HG03095 (cell line): ENCODE results near the gene TAF5L.
A peak's percentile ranks its signal among the peaks of the same experiment; 100 is the strongest.
"Not testable (repeated sequence)": the region's sequence is repeated elsewhere in the genome, so short reads cannot be mapped to it uniquely, and the experiment has no call there.

Experiments
- ATAC-seq: cut with Tn5 transposase; IDR thresholded peaks from one replicate; pipeline ENCODE4 v1.9.1; 2021; ENCODE audit warnings: moderate library complexity; ENCODE audit not compliant: unreplicated experiment

TAF5L gene

DNA sequence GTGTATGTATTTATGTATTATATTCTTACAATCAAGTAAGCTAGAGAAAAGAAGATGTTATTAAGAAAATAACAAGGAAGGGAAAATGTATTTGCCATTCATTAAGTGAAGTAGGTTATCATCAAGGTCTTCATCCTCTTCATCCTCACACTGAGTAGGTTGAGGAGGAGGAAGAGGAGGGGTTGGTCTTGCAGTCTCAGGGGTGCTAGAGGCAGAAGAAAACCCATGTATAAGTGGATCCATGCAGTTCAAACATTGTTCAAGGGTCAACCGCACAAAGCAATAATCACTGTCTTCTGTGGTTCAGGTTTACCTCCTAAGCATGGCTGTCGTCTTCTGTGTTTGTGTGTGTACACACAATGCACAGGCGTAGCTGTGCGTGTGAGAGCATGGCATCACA lies 17.0 kb upstream of the TAF5L start:
- no peak for ATAC-seq

DNA sequence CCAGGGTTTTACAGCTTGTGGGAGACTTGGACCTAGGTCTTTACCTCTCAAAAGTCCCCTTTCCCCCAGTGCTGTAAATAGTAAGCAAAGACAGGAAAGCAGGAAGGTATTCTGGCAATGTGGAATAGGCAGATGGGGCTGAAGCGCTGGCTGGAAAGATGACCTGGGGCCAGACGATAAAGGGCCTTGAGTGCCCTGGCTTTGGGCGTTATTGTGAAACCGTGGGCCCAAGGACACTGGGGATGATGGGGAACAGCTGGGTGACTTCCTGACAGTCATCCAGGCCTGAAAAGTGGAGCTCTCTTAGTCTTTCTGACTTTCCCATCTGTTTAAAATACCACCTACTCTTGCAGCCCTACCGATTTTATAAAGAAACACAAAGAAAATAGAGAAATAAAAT lies 16.5 kb upstream of the TAF5L start:
- no peak for ATAC-seq

DNA sequence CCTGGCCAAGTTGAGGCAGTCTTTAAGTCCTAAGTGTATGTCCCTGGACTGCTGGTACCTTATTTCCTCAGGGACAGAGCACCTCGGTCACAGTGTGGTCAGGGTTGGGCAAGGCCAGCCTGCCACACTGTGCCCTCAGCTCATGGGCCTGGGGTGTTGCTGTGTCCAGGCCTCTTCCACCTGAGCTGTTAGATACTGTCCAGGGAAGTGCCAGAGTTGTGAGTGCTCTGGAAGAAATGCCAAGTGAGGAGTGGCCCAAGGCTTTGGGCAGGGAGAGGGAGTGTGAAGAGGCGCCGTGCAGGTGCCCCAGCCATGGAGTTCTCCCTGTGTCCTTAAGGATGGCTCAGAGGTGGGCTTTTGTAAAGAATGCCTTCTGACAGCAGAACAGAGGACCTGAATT lies 15.4 kb upstream of the TAF5L start:
- ATAC-seq, result no peak

DNA sequence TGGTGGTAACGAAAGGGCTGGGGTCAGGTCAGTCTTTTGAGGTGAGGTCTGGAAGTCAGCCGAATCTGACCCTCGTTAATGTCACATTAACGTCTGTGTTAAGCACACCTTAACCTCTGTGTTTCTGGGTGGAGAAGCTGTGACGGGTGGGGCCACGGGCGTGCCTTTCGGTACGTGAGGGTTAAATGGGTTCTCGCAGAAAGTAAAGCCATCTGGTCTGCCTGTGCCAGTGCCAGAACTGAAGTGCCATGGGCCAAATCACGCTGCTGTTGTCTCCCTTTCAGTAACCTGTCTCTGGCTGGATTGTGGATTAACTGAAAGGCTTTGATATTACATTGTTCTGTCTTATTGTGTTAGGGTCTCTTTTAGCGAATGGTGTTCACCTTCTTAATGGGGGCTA lies 14.5 kb upstream of the TAF5L start:
- ATAC-seq, result no peak

DNA sequence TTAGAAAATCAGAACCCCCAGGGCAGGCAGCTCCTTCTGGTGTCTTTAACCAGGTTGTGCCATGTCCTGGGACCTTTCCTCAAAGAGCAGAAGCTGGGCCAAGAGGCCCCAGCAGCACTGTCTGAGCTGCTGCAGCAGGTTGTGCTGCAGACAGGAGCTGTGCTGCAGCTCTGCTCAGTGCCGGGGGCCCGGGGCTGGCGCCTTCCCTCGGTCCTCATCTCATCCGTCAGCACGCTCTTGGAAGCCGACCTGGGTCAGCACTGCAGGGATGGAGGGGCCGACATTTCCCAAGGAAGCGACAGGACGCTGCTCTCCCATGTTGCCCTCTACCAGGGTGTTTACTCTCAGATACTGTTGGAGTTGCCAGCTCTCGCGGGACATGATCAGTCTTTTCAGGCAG lies 11.8 kb upstream of the TAF5L start:
- no peak for ATAC-seq

DNA sequence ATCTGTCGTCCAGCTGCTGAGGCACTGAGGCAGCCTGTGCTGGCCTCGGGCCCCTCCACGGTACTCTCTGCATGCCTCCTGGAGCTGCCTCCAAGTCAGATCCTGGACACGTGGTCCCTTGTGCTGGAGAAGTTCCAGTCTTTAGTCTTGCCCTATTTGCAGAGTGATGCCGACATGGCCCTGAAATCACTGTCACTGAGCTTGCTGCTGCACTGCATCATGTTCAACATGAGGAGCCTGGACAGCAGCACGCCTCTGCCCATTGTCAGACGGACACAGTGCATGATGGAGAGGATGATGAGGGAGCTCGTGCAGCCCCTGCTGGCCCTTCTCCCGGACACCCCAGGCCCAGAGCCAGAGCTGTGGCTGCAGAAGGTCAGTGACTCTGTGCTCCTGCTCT lies 10.1 kb upstream of the TAF5L start:
- no peak for ATAC-seq

DNA sequence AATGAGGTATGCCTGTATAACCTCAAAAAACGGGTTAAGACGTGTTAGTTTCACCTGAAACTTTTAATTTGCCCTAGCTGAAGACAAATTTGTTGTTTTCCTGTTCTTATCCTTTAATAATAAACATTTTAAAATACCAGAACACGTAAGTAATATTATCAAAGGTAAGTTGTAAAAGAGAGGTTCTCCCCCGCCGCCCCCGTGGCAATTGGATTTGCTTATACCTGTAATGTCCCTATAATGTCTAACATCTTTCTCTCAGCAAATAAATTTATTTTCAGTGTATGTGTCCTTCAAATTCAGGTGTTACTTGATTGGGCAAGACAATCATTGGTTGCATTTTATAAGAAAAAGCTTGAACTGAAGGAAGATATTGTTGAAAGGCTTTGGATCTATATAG lies 6.0 kb upstream of the TAF5L start:
- no peak for ATAC-seq

DNA sequence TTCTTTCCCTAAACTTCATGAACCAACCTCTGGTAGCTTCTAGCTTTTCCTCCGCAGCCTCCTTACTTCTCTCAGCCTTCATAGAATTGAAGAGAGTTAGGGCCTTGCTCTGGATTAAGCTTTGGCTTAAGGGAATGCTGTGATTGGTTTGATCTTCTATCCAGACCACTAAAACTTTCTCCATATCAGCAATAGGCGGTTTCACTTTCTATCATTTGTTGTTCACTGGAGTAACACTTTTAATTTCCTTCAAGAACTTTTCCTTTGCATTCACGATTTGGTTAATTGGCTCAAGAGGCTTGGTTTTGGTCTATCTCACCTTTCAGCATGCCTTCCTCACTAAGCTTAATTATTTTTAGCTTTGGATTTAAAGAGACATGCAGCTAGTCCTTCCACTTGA lies 5.2 kb upstream of the TAF5L start:
- ATAC-seq, result no peak

DNA sequence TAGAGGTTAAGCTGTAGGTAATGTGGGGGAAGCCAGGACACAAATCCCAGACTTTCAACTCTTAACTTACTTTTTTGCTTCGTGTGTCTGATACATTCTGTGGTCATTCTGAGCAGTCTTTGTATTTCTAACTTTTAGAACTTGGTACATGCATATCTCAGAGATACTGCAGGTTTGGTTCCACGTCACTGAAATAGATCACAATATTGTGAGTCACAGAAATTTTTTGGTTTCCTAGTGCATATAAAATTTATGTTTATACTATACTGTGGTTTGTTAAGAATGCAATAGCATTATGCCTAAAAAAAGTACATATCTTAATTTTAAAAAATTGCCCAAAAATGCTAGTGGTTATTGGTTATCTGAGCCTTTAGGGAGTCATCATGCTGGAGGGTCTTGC lies 3.3 kb upstream of the TAF5L start:
- no peak for ATAC-seq

DNA sequence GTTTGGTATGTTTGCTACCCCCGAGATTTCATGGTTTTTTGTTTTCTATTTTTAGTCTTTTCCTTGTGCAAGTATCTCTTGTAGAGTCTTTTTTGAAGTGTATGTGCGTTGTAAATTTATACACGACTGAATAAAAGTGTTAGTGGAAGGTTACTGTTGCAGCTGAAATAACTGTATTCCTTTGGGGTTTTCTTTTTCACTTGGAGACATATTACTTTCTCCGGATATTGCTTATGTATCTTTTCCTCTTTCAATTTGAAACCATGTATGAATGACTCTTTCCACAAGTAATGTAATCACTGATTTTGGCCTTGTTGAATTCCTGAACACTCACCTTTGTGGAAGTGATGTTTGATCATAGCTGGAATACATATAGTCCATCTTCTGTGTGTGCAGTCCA lies 1.1 kb upstream of the TAF5L start:
- no peak for ATAC-seq

DNA sequence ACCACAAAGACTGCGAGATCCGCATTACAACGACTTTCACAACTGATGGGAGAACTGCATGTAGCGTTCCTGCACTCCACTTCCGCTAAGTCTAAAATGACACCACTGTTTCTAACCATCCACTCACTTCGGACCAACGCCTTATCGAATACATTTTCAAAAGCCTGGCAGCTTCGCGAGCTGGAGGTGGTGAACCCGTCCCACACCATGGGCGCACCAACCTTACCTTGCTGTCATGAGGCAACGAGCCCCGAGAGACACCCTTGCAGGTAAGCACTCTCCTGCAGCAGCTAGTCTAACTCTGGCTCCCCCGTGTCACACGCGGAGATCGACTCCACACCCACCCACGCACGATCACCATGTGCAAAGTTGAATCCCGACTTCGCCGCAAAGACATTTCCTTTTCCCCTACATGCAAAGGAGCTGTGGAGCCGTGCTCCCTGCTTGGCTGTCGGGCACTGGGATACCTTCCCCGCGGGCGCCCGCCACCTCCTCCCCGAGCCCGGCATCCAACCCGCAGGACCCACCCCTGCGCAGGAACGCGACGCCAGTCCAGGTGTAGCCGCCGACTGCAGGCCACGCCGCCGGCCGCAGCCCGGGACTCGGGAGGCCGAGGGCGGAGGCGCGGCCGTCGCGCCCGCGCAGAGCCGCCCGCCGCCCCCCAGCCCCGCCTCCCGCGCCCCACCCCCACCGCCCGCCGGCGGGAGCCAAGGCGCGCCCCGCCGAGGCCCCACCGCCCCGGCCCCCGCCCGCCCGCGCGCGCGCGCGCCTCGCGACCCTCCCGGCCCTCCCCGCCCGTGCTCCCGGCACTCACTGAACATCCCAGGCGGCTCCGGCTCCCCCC lies 629 bp downstream of the TAF5L start:
- ATAC-seq, result peak; percentile 36

DNA sequence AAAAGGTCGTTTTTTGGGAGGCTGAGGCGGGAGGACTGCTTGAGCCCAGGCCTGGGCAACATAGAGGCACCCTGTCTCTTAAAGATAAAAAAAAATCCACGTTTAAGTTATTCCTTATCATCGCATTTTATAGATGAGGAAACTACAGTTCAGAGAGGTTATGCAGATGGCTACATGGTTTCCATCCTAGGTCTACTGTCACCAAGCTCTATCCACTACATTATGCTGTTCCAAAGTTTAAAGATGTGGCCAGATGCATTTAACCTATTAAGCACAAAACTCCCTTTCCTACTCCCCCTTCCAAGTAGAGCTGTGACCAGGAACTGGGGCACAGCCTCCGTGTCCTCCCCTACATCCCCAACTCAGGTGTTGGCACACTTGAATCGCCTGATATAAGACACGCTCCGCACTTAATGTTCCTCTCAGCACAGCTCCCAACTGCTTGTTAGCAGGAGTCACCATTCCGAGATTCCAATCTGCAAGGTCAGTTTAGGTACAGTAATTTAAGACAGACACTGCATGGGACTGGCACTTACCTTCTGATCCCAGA lies 1.3 kb downstream of the TAF5L start:
- ATAC-seq, result no peak

DNA sequence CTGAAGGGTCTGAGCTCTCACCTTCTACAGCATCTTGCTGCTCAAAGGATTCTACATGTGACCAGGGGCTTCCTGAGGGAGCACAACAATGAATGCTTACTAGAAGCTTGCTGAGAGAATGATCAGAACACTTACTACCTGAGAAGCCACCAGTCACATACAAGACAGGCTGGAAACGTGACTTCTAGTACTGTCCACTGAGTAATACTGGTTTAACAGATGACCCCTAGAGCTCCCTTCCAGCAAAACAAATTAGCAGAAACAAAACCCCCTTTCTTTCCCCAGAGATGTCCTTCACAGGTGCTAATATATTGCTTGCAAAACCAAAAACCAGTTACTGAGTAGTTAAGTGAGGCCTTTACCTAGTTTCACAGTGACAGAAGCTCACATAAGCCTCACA lies 2.1 kb downstream of the TAF5L start:
- no peak for ATAC-seq

DNA sequence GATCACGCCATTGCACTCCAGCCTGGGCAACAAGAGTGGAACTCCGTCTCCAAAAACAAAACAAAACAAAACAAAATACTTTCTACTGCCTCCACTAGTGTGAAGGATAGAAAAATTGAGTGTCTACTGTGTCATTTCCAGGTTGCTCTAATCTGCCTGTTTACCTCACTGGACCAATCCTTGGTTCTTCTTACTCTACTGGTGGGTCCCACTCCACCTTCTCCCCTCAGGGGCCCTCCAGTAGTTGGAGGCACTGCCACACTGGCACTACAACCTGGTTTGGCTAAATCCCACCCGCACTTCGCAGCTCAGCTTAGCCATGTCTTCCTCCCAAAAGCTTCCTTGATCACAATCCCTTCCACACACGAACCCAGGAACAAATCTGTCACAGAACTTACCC lies 2.7 kb downstream of the TAF5L start:
- ATAC-seq, result no peak

DNA sequence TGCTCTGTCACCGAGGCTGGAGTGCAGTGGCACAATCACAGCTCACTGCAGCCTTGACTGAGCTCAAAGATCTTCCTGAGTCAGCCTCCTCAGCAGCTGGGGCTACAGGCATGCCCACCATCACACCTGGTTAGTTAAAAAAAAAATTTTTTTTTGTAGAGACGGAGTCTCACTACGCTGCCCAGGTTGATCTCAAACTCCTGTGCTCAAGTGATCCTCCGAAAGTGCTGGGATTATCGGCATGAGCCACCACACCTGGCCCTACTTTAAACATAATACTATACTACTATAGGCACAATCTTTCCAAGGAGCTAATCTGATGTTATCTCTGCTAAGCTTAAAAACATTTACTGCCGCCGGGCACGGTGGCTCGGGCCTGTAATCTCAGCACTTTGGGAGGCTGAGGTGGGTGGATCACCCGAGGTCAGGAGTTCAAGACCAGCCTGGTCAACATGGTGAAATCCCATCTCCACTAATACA lies 3.2 kb downstream of the TAF5L start:
- not testable (repeated sequence) for ATAC-seq

DNA sequence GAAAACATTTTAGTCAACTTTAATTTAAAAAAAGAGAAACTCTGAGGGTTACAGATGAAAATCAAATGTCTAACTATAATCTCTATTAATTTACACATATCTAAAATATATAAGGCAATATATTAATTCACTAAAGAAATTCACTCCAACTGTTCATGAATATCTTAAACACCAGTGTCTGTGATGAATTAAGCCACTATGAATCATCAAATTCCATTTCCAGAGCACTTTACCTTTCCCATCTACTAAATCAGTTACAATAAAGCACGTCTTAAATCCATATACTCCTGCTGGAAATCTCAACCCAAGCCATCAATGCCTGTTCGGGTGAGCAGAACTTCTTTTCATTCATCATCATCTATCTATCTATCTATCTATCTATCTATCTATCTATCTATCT lies 4.3 kb downstream of the TAF5L start:
- ATAC-seq, result no peak

DNA sequence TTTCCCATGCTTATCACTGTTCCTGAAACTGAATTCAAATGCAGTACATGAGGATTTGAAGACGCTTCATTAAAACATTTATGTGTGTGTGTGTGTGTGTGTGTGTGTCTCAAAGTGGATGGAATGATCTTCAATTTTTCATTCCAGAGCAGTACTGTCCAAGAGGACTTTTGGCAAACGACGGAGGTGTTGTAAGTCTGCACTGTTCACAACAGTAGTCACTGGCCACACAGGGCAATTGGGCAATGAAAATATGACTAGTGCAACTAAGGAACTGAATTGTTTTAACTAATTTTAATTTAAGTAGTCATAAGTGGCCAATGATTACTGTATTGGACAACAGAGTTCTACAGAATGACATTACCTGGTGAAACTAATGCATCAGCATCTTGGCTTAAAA lies 5.0 kb downstream of the TAF5L start:
- no peak for ATAC-seq

DNA sequence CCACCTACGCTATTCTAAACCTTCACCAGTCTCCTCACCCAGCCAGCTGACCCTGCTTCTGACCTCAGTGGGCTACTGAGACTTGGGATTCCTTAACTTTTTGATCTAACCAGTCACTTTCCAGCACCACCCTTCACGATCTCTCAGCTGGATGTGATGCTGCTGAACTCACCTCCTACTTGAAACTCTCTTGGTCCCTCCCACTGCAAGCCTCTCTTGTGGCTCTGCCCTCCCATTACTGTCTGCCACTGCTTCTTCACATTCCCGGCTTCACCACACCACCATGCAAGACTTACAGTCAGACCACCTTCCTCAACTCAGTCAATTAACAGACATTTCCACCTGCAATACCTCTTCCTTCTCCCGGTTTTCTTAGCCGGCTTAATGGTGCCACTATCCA lies 6.3 kb downstream of the TAF5L start:
- ATAC-seq, result no peak

DNA sequence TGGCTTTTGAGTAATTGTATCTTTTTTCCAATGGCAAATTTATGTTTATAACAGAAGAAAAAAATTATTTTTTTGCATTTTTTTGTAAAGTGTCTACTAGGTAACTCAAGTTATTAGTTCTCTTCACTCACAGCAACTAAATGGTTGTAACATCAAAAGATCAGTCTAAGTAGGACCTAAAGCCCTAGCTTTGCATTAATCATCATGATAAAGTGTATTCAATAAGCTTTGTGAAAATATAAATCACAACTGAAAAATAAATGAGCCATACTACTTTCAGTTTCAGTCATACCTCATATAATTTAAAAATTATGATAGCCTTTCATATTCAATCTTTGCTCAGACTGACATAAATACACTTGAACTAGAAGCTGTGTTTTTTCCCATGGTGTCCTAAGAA lies 6.9 kb downstream of the TAF5L start:
- ATAC-seq, result no peak

DNA sequence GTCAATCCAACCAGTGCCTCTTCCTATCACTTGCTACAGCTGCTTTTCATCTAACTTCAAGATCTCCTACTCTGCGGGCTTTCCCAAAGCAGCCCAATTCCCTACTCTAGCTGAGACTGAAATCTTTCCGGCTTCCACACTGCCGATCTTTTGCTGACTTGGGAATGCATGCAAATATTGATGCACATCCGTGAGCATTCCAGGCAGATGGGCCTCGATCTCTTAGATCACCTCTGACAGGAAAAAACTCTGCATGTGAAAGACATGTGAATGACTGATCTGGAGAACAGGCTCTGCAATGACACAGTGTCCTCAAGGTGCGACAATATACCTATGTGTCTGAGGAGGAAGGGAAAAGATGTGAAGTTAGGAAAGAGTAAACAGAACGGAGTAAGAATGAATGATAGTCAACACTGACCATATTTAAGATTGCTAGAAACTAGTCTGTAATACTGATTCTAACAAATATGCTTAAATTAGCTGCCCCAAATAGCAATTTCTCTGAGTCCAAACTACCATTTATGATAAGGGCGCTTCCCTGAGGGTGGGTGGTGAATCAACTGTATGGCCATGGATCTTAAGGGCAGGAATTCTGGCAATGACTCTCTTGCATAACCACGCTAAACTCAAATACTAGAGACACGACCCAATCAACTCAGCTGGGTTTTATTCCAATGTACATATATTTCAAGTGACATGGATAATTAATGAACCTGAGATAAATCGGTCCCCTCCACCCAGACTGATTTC lies 8.4 kb downstream of the TAF5L start:
- ATAC-seq, result no peak

DNA sequence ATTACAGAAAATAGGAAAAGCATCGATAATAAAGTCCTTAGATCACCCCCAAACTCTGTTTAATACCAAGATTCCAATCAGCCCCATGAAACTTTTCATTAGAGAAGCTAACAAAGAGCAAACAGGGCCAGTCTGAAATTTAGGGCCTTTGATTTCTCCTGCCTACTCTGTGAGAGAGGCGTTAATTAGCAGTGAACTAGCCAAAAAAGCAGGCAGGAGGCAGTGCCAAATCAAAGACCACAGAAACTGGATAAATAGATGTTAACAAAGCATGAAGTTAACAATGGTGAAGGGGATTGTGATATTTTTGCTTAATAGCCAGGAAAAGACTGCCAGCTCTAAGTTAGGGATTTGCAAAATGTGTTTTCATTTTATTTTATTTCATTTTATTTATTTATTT lies 11.2 kb downstream of the TAF5L start:
- ATAC-seq, result no peak

DNA sequence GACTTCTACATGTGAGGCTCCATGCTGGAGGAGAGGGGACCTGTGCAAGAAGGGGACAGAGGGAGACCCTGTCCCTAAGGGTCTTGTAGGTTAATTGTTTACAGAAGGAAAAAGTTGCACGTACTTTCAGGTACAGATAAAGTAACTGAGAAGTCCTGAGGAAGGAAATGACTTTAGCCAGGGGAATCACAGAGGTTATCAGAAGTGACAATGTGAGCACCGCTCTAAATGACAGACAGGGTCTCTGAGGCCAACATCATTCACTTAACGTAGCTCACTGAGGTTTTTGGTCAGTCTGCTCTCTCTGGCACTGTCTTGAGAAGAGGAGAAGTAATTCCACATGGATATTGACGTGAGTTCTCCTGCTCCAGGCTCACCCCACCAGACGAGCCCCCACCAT lies 12.0 kb downstream of the TAF5L start:
- no peak for ATAC-seq
